GM21447 (cell line): ENCODE data around the gene PDE11A.

Experiments
- ATAC-seq: cut with Tn5 transposase; IDR thresholded peaks from one replicate; pipeline ENCODE4 v1.9.1; 2021; ENCODE audit not compliant: unreplicated experiment

The PDE11A gene

DNA sequence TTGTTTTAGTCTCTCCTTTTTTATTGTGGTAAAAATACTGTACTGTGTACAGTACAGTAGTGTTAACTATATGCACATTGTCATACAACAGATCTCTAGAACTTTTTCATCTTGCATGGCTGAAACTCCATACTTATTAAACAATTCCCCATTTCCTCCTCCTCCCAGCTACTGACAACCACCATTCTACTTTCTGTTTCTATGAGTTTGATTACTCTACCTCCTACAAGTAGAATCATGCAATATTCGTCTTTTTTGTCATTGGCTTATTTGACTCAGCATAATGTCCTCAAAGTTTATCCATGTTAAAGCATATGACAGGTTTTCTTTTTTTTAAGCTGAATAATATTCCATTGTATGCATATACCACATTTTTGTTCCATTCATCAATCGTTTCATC is 341.8 kb downstream of the PDE11A start:
- ATAC-seq, result no peak

DNA sequence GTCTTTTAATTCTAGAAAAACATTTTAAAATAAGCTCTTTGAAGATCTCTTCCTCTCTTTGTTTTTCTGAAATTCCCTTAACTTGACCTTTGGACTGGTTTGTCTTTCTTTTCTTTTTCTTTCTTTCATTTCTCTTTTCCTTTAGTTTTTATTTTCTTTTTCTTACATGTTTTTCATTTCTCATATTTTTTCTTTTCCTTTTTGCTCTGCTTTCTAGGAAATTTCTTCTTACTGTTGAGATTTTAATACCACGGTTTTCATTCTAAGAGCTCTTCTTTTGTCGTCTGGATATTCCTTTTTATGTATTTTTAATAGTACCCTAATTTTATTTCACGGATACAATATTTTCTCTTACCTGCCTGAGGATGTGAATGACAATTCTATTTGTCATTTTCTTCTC is 342.2 kb downstream of the PDE11A start:
- no peak for ATAC-seq

DNA sequence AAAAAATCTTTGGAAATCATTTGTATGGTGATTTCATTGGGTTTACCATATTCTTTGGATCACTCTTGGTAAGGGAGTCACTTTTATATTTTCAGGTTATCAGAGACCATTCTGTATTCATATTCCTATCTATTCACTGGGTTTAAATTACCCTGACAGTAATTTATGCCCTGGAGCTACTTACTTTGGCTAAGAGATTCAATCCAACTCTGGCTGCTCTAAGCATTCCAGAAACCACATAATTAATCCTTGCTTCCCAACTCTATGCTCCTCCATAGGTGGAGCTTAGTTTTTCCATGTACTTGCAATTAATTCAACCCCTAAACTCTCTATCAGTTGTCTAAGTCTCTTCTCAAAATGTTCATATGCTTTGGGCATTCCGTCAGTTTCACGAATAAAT is 343.7 kb downstream of the PDE11A start:
- ATAC-seq, result no peak

DNA sequence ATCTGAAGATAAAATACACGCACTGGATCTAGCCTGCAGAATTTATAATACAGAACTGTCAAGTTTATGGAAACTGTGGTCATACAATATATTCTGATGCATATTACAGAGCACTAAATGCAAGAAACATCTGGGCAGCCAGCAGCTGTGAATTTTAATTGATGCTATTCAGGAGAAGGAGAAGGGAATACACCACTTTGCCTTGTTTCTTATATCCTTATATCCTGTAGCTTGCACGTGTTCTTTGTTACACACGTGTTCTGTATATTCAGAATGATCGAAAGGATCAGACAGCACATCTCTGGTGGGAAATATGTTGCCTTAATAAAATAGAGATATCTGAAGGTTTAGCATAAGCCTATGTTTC is 344.2 kb downstream of the PDE11A start:
- no peak for ATAC-seq

DNA sequence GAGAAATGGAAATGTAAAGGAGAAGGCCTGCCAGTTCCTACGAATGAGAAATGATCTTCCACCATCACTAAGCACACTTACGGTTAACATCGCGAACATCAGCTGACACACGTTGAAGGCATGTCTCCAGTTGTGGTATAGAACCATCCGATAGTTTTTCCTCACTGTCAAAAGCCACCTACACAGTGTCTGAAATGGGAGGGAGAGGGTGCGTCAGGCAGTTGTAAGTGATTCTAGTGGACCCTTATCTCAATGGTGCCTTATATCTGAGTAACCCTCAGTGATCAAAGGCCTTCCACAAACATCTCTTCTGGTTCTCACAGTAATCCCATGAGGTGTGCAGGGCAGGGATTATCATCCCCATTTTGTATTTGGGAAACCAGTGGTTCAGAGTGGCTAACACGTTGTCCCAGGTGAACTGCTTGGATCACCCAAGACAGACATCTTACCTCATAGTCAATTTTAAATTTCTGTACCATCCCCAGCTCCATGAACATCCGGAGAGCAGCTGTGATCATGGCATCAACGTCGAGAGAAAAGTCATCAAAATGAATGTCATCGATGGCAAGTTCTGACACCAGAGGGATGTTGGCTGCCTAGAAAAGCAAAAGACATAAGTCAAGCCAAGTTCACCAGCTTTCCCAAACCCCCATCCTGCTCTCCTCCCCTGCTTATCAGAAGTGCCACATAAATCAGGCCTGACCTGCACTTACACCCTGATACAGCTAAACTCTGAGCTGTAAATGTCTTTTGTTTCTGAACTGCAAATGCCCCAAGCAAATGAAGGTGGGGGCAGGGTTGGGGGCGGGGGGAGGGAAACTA is 344.8 kb downstream of the PDE11A start:
- ATAC-seq, result no peak

DNA sequence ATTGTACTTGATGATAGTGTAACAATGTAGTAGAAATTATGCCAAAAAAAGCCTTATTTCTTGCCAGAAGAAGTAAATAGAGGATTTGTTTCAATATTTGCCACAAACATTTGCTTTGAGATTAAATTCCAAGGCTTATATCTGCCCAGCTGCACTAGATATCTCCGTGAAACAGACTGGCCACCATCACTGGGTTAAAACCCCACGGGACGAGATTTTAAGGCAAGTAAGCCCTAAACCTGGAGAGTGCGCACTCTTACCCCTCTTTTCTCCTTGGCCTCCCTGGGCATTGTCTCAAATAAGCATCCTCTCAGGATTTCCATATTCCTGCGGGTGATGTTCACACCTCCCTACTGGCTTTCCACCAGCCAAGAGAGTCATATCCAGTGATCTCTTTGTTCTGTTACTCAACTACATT is 345.6 kb downstream of the PDE11A start:
- ATAC-seq, result no peak

DNA sequence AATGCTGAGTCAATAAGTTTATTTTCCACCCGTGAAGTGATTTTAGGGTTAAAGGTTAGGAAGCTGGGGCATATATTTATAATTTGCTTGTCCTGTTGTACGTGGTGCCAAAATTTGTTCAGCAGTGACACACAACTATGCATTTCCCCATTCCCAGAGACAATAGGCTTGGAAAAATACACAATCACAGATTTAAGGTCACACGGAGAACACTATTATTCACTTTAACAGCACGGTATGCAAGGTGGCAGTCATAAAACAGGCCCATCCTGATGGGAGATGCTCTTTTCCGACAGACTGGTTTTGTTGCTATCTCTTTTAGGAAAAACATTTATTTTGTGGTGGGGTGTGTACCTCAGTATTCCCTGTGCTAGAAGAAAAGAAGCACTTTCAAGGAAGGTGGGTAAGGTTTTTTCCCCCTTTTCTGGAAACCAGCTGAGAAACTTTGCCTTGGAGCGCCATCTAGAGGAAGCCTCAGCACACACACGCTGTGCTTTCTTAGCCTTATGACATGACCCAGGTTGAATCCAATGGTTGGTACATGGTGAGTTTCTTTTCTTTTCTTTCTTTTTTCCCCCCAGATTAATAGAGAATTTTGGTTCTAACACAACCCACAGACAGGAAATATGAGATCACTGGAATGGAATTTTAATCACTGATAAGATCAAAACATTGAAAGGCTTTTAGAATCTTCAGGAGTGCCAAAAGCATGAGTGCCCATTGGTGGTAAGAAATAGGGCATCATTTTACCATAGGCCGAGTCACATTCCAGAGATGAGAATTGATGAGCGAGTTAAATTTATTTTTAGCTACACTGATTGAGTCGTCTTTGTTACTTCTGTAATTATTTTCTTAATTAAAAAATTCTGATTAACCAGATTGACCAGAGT is 347.9 kb downstream of the PDE11A start:
- ATAC-seq, result no peak

DNA sequence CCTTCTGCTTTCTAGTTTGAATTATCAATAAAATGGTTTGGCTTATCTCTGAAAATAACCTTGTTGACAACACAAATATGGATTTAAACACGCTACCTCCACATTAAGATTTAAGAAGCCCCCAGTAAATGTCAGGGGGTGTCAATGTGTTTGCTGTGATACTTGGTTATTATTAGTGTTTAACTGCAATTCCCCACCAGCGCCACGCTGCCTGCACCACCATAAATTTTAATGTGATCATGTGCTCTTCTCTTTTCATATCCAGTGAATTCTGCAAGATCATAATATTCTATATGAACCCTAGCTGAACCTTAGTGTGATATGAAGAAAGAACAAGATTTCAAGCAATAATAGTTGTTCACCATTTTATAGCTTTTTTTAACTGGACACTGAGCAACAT is 349.3 kb downstream of the PDE11A start:
- no peak for ATAC-seq

DNA sequence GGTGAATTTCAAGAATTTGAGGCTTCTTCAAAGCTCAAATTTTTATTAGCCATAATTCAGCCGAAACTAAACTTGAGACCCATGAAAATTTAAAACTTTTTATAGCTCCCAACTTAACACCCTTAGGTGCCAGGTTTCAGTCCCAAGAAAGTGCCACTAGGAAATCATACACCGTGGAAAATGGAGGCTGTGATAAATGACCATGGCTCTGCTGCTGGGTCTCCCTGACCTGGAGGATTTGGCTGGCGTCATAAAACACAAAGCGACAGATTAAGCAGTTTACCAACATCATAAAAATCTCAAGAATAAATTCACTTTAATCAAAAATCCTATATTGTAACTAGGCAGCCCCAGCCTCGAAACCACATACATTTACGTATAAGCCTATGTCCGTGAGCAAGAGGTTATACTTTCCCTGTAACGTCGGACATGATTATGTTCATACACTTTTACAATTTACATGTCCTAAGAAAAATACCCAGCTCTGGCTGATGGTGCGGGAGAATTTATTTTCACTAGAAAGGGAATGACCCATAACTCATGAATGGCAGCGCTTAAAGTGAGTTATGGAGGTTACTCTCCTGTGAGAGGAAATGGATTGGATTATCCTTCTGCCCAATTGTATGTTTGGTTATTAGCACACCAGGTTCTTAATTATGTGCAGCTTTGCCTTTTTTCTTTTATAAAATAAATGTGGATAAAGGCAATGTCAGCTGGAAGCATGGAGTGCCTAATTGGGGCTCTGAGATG is 350.6 kb downstream of the PDE11A start:
- no peak for ATAC-seq

DNA sequence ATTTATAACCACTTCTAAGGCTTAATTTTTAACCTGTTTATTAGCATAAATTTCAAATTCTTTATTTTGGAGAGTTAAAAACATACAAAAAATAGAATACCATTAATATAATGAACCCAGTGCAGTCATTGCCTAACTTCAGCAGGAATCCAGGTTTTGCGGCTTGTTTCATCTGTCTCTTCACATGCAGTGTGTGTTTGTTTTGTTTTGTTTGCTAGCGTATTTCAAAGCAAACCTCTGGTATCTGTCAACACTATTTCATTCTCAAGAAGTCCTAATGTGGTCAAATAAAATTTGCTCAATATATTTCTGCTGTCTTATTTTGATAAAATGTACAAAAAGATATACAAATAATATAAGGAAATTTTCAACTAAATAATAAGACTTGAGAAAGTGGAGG is 351.5 kb downstream of the PDE11A start:
- ATAC-seq, result no peak

DNA sequence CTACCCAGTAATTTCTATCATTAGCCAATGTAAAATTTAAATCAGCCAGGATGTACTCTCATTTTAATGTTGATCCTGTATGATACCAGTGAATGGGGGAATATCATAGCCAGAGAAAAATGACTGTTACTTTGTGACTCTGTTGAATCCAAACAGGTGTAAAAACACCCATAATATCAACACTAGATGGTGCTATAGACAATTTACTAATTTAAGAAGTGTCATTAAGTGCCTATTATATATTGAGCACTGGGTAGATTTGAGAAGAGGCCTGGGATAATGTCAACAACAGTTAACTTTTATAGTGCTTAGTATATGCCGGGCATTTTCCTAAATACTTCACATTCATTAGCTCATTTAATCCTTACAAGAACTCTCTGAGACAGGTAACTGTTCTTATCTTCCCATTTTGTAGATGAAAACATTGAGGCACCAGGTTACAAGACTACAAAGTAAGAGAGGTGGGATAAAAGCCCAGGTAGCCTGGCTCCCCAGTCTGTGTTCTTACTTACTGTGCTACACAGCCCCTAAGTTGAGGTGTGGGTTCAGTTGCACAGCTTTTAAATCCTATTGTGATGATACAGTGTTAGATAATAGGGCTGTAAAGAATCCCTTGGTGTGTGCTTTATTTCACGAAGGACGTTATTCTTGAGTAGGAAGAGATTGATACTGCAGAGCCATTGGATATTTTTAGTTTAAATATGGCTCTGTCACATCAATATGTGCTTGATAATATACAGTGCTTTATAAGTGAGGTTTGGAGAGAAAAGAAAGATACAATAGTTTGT is 354.6 kb downstream of the PDE11A start:
- ATAC-seq, result no peak

DNA sequence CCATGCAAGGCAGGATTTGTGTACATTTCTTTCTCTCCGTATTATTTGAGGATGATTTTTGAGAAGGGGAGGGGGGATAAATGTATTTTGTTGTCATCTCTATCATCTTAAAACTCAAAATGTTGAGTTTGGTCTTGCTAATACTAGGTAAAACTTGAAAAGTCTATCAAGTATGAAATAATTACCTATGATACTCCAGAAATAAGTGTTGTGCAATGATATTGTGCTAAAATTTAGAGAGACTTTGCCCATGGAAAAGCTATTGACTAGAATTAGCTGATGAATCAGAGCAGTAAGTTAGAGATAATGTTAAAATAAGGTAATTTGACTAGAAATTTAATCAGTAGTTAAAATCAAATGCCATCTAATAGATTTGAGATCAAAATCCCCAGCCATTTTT is 356.1 kb downstream of the PDE11A start:
- no peak for ATAC-seq

DNA sequence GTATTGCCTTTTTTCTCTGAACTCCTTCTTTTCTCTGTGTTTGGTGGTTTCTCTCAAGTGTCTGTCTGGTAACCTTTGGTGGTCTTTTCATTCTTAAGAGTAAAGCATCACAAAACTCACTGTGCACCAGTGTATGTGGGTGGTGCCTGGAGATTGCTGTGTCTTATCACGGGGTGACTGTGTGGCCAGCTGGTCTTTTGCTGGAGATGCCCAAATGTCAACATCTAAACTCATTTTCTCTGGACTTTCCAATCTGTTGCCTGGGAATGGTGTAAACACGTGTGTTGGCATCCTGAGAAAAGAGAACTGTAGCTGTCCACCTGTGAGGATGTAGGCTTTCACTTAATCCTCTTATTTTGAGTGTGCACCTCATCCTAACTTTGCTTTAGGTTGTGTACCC is 356.8 kb downstream of the PDE11A start:
- ATAC-seq, result no peak

DNA sequence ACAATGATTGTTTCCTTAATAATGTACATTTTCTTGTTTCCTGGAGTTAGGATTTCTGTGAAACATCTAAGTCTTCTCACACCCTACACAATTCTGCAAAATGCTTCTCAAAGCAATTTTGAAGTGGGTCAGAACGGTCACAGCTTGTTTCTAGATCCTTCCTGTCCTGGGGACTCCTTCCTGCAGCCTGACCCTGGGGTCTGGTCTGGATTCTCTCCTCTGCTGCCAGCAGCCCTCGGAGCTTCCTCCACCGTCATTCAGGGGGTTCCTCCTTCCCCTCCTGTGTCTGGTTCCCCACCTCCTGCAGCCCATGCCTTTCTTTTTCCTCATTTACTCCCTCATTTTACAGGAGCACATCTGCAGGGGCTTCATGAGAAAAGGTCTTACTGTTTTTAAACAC is 357.9 kb downstream of the PDE11A start:
- no peak for ATAC-seq

DNA sequence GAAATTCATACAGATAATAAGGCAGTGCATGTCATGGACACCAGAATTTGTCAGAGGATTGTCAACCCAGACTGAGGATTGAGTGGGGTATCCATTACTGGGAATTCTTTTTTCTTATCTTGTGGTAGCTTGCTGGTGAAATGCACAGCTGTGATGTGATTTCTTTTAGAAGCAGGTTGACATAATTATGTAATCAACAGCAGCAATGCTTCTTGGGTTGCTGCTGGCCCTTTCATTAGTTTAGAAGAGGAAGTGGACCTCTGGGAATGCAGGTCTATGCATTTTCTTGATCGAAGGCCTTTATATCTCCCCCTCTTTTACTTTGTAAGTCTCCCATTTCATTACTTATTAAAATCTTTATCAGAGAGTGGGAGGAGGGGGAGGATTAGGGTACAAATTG is 360.1 kb downstream of the PDE11A start:
- no peak for ATAC-seq

DNA sequence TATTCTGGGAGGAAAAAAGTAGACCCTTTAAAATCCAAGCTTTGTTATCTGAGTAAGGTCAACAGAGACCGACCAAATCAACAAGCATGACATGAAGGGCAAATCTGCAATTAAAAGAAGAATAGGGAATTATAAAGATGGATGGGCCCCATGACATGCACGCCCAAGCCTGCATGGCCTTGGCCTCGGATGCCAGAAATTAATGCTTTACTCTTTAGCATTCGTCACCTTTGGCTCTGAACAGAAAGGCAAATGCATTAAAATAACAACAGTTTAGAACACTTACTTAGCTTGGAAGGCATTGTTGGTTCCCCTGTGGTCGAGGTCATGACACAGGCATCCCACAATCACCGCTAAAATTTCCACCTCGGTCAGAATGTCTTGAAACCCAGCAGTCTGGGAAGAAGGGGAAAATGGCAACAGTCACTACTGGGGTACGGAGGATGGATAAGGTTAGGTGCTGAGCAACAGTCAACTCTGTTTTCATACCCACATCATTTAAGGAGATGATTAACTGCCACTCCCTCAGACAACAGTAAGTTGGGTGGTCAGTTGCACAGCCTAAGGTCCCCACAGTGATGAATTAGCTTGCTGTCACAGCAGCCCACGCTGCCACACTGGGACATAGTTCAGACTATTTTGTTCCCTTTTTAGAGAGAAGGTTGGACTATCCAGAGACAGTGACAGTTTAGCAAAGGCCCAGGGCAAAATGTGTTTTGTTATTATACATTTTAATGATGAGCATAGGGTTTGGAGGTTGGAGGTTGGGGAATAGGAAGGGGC is 360.9 kb downstream of the PDE11A start:
- ATAC-seq, result no peak

DNA sequence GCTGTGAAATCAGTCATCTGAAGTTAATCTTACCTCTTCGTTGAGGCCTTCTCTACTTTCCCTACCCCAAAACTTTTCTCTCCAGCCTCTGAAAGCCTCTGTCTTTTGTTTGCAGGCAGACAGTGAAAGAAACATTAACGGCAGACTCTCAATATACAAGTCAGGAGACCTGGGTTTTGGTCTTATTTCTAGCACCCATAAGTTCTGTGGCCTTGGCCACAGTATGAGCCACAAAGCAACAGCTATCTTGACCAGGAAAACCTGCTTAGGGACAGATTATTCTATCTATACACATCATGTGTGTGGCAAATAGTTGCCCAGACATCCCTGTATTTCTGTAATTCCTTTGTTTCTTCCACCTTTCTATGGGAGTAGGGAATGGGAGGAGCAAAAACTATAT is 361.7 kb downstream of the PDE11A start:
- no peak for ATAC-seq

DNA sequence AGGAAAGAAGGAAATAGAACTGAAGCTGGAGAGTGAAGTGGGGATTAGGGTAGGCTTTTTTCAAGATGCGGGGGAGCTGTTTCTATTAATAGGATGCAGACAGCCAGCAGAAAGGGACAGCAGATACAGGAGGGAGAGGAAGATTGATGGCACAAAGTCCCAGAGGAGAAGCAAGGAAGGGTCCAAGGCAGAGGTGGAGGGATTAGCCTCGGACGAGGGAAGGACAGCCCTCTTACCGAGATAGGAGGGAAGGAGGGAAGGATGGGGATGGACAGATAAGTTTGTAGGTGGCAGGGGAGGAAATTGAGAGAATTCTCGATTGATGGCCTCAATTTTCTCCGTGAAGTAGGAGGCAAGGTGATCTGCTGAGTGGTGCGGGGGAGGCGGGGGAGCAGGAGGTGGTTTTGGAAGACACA is 362.6 kb downstream of the PDE11A start:
- no peak for ATAC-seq

DNA sequence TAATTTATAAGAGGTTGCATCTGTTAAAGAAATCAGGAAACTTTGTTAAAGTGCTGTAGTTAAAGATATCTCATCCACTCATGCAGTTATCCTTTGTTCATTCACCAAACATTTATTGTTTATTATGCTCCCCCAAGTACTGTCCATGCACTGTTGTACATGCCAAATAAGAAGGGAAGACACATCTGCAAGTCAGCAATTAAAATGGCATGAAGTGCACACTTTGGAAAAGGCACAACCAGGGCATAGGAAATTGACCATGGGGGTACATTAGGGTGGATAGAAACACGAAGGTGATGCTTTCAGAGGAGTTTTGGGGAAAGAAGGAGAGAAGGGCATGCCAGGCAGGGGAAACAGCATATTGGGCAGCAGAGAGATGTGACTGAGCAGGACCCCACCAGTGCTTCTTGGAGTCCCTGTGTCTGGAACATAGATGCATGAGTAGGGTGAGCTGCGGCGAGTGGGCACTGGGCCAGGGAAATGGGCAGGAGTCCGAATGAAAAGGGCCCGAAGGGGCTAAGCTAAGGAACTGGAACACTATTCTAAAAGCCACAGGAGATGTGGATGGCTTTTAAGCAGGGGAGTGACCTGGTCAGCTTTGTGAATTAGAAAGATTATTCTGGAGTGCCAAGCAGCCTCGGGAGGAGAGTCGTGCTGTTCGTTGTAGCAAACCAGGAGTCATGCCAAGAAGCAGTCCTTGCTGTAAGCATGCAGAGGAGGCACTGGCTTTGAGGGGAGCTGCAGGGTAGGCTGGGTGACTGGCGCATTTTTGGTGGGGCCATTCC is 363.7 kb downstream of the PDE11A start:
- ATAC-seq, result no peak
